Left lobe of liver (tissue), 2 donors: Measurements from ENCODE around the gene GTF2I. TPM values are rescaled to one million over a fixed set of nuclear protein-coding genes. Genes with fewer than 3 reads are reported as not detected.
"Not testable (repeated sequence)": the region's sequence is repeated elsewhere in the genome, so short reads cannot be mapped to it uniquely, and the experiment has no call there.

Experiments
- ATAC-seq: fragments of 200-7000 bp; cut with Tn5 transposase; one replicate; pipeline ENCODE4 v1.9.1; 2020; ENCODE audit warnings: mild to moderate bottlenecking, moderate library complexity
- DNase-seq: peaks from one replicate; pipeline ENCODE4 v3.0.0-alpha.2; 2020; ENCODE audit warnings: low spot score
- total RNA-seq: library from RNA; stranded (reverse); gene quantifications from one replicate; pipeline ENCODE4 v1.2.1, GENCODE V29; 2021
- donor health status: DM: no; HTN: no; CAD: no; lungs with moderate emphysema.
- donor health status: DM: no; HTN: yes; CAD: no.

GTF2I gene
- total RNA-seq, 1 donor from 2014 or later = 119 TPM

- DNase-seq = no peak
- peak; percentile 61 for ATAC-seq
Observed at GRCh38 chr7:74708569-74709275, 51.2 kb downstream of the GTF2I start.

GRCh38 chr7:74709880-74710671, 52.6 kb downstream of the GTF2I start:
- ATAC-seq = peak; percentile 84

GRCh38 chr7:74713567-74713966, 56.0 kb downstream of the GTF2I start:
- ATAC-seq (no peak), DNase-seq (no peak)

More at GRCh38 chr7:74709880-74710671, 52.6 kb downstream of the GTF2I start:
- DNase-seq = no peak

- DNase-seq (no peak), ATAC-seq (peak; percentile 86)
Observed at GRCh38 chr7:74717889-74718288, 60.4 kb downstream of the GTF2I start.

GRCh38 chr7:74718336-74718735, 60.8 kb downstream of the GTF2I start:
- DNase-seq (no peak), ATAC-seq (peak; percentile 56)

- ATAC-seq (no peak), DNase-seq (no peak)
Observed at GRCh38 chr7:74722153-74722552, 64.6 kb downstream of the GTF2I start.

- no peak for ATAC-seq
- no peak for DNase-seq
Observed at GRCh38 chr7:74725840-74726239, 68.3 kb downstream of the GTF2I start.

GRCh38 chr7:74726309-74727101, 69.0 kb downstream of the GTF2I start:
- no peak for DNase-seq
- no peak for ATAC-seq

- DNase-seq, ATAC-seq: not testable (repeated sequence)
Observed at GRCh38 chr7:74728686-74729085, 71.2 kb downstream of the GTF2I start.

- not testable (repeated sequence) for ATAC-seq
Observed at GRCh38 chr7:74730186-74730585, 72.7 kb downstream of the GTF2I start.

GRCh38 chr7:74739974-74740703, 82.6 kb downstream of the GTF2I start:
- ATAC-seq, DNase-seq: not testable (repeated sequence)

More at GRCh38 chr7:74730186-74730585, 72.7 kb downstream of the GTF2I start:
- DNase-seq = not testable (repeated sequence)

- ATAC-seq = peak; percentile 71
- not testable (repeated sequence) for DNase-seq
Observed at GRCh38 chr7:74743936-74744557, 86.5 kb downstream of the GTF2I start.

- peak; percentile 30 for ATAC-seq
- DNase-seq = not testable (repeated sequence)
Observed at GRCh38 chr7:74753921-74754482, 96.5 kb downstream of the GTF2I start.

- DNase-seq, ATAC-seq: not testable (repeated sequence)
Observed at GRCh38 chr7:74756673-74757072, 99.2 kb downstream of the GTF2I start.

- ATAC-seq, DNase-seq: not testable (repeated sequence)
Observed at GRCh38 chr7:74758268-74758667, 100.8 kb downstream of the GTF2I start.

GRCh38 chr7:74758982-74759381, 101.5 kb downstream of the GTF2I start:
- not testable (repeated sequence) for ATAC-seq, DNase-seq

GRCh38 chr7:74765205-74765918, 107.8 kb downstream of the GTF2I start:
- ATAC-seq = peak; percentile 35
- not testable (repeated sequence) for DNase-seq

GRCh38 chr7:74766509-74766908, 109.0 kb downstream of the GTF2I start:
- ATAC-seq = not testable (repeated sequence)

GRCh38 chr7:74766991-74767390, 109.5 kb downstream of the GTF2I start:
- not testable (repeated sequence) for ATAC-seq

More at GRCh38 chr7:74766509-74766908, 109.0 kb downstream of the GTF2I start:
- not testable (repeated sequence) for DNase-seq

More at GRCh38 chr7:74766991-74767390, 109.5 kb downstream of the GTF2I start:
- DNase-seq = not testable (repeated sequence)
